ENCODE data around the gene GPAM. TPM values are rescaled to one million over a fixed set of nuclear protein-coding genes. Genes with fewer than 3 reads are reported as not detected.
"Not testable (repeated sequence)": the region's sequence is repeated elsewhere in the genome, so short reads cannot be mapped to it uniquely, and the experiment has no call there.

The GPAM gene
- total and polyA plus RNA-seq, 2 donors from 2014 or later, result 4.0 to 9.9 TPM

DNA sequence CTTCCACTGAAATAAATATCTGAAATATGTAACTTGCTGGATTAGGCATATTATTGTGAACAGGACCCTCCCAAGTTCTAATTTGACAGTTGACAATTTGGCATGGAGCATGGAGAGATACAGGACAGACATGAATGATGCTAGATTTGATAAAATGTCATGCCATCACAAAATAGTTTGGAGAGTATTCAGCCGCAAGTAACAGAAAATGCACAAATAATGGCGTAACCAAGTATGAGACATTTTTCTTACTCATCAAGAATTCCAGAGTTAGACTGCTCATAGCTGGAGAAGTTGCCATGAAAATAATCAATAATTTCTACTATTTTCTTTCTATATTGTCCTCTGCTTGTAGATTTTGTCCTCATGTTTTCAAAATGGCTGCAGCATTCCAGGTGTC, 45.5 kb upstream of the GPAM start:
- Histone ChIP-seq H3K27ac (ENCODE audit: low read depth in 2 of 2, low read length in 2 of 2) (no peak overlapping the region), H3K4me1 (ENCODE audit: control insufficient read depth in 2 of 3, insufficient read depth in 2 of 3, low read depth in 1 of 3, low read length in 3 of 3) (peaks cover 0 to 2% (median 0%) of the 10 kb centered on the region in 3 donors), H3K9ac (ENCODE audit: low read length in 3 of 3) (no peak overlapping the region), H3K36me3 (ENCODE audit: control insufficient read depth in 2 of 3, insufficient read depth in 3 of 3, low read length in 3 of 3) (no peaks in the 10 kb centered on the region), H3K9me3 (ENCODE audit: control insufficient read depth in 2 of 3, insufficient read depth in 1 of 3, low read length in 3 of 3) (no peaks in the 10 kb centered on the region), H3K27me3 (ENCODE audit: control insufficient read depth, insufficient read depth, low read length) (no peaks in the 10 kb centered on the region), H3K4me3 (ENCODE audit: low read length in 3 of 3) (no peak overlapping the region)
- intact Hi-C loops (cut with DNase I), result no loop called here
- TF ChIP-seq, protein P1, sequence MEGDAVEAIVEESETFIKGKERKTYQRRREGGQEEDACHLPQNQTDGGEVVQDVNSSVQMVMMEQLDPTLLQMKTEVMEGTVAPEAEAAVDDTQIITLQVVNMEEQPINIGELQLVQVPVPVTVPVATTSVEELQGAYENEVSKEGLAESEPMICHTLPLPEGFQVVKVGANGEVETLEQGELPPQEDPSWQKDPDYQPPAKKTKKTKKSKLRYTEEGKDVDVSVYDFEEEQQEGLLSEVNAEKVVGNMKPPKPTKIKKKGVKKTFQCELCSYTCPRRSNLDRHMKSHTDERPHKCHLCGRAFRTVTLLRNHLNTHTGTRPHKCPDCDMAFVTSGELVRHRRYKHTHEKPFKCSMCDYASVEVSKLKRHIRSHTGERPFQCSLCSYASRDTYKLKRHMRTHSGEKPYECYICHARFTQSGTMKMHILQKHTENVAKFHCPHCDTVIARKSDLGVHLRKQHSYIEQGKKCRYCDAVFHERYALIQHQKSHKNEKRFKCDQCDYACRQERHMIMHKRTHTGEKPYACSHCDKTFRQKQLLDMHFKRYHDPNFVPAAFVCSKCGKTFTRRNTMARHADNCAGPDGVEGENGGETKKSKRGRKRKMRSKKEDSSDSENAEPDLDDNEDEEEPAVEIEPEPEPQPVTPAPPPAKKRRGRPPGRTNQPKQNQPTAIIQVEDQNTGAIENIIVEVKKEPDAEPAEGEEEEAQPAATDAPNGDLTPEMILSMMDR (IDR thresholded peaks at IDR 0.05; ENCODE audit: borderline replicate concordance, extremely low read depth, insufficient read depth), result no peak
- no peak for DNase-seq
- no peak for FAIRE-seq

DNA sequence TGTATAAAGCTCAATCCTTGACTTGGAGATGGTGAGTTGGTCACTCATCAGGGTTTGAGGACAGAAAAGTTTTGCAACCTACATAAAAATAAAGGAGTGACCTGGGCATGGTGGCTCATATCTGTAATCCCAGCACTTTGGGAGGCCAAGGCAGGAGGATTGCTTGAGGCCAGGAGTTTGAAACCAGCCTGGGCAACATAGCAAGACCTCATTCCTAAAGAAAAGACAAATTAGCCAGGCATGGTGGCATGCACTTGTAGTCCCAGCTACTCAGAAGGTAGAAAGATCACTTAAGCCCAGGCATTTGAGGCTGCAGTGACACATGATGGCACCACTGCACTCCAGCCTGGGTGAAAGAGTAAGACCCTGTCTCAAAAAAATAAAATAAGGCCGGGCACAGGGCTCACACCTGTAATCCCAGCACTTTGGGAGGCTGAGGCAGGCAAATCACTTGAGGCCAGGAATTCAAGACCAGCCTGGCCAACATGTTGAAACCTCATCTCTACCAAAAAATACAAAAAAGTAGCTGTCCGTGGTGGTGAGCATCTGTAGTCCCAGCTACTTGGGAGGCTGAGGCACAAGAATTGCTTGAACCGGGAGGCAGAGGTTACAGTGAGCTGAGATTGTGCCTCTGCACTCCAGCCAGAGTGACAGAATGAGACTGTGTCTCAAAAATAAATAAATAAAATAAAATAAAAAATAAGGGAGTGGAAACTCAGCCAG, 45.0 kb upstream of the GPAM start:
- FAIRE-seq; DNase-seq; H3K9ac ChIP-seq (ENCODE audit: low read length in 3 of 3); H3K36me3 ChIP-seq (ENCODE audit: control insufficient read depth in 2 of 3, insufficient read depth in 3 of 3, low read length in 3 of 3); H3K27ac ChIP-seq (ENCODE audit: low read depth in 2 of 2, low read length in 2 of 2); H3K9me3 ChIP-seq (ENCODE audit: control insufficient read depth in 2 of 3, insufficient read depth in 1 of 3, low read length in 3 of 3); H3K4me3 ChIP-seq (ENCODE audit: low read length in 3 of 3); H3K27me3 ChIP-seq (ENCODE audit: control insufficient read depth, insufficient read depth, low read length); intact Hi-C loops (cut with DNase I); H3K4me1 ChIP-seq (ENCODE audit: control insufficient read depth in 2 of 3, insufficient read depth in 2 of 3, low read depth in 1 of 3, low read length in 3 of 3): not testable (repeated sequence)

DNA sequence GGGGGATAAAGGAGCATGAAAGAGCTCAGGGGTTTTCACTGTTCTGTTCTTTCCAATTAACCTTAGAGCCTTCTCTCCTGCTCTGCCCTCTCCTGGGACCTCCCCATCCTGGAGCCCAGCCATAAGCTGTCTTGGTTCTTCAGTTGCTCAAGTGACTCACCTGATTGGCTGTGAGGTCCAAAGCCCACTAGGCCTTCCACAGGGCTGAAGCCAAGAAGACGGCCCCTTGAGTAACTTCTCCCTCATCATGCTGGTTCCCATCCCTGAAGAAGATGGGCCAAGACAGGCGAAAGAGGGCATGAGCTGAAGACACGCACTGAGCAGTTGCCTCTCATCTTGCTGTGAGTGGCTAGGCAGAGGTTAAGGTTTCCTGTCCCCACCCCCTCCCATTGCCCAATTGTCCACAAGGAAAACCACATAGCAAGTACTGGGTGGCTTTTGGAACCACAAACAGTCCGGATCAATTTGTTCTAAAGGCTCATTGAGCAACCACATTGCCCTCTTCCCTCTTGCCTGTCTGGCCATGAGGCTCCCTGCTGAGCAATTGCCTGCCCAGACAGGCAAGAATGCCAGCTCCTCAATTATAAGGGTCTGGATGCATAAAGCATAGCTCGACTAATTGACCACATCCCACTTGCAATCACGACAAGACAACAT, 43.9 kb upstream of the GPAM start:
- FAIRE-seq, result no peak
- H3K27ac ChIP-seq (ENCODE audit: low read depth in 2 of 2, low read length in 2 of 2), result no peak overlapping the region

More for the DNA sequence above, 43.9 kb upstream of the GPAM start:
- Histone ChIP-seq H3K36me3 (ENCODE audit: control insufficient read depth in 2 of 3, insufficient read depth in 3 of 3, low read length in 3 of 3) (no peaks in the 10 kb centered on the region), H3K27me3 (ENCODE audit: control insufficient read depth, insufficient read depth, low read length) (no peaks in the 10 kb centered on the region), H3K9me3 (ENCODE audit: control insufficient read depth in 2 of 3, insufficient read depth in 1 of 3, low read length in 3 of 3) (no peaks in the 10 kb centered on the region), H3K9ac (ENCODE audit: low read length in 3 of 3) (no peak overlapping the region), H3K4me3 (ENCODE audit: low read length in 3 of 3) (no peak overlapping the region), H3K4me1 (ENCODE audit: control insufficient read depth in 2 of 3, insufficient read depth in 2 of 3, low read depth in 1 of 3, low read length in 3 of 3) (no peaks in the 10 kb centered on the region)
- intact Hi-C loops (cut with DNase I), result no loop called here
- DNase-seq, result no peak
- TF ChIP-seq, protein P1 (IDR thresholded peaks at IDR 0.05; ENCODE audit: borderline replicate concordance, extremely low read depth, insufficient read depth), result no peak
